Activated gamma-delta T cell treated with anti-CD3 and anti-CD28 coated beads, Interleukin-2, amount 50 U/mL, for 16 hours (primary cell): ENCODE results near the gene ASIC4.

Experiments used
- DNase-seq: peaks from one replicate; pipeline ENCODE4 v3.0.0-alpha.2; 2020; ENCODE audit warnings: low read depth

The ASIC4 gene

GRCh38 chr2:219567791-219568361 lies 53.6 kb downstream of the ASIC4 start:
- DNase-seq: no peak

DNA sequence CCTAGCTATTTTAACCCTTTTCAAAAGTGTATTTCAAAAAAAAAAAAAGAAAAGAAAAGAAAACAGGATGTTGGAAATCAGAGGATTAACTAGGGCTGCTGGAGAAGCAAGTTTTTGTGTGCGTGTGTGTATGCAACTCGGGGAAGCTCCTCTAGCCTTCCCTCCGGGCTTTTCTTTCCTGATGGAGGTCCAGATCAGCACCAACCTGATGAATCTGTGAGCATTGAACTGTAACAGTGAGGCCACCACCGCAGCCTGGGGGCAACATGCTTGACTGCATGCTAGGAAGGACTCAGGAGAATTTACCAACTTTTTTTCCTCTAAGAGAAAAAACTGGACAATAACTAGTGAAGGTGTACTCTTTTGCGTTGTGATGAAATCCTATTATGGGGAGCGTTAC lies 54.8 kb downstream of the ASIC4 start:
- no peak for DNase-seq

DNA sequence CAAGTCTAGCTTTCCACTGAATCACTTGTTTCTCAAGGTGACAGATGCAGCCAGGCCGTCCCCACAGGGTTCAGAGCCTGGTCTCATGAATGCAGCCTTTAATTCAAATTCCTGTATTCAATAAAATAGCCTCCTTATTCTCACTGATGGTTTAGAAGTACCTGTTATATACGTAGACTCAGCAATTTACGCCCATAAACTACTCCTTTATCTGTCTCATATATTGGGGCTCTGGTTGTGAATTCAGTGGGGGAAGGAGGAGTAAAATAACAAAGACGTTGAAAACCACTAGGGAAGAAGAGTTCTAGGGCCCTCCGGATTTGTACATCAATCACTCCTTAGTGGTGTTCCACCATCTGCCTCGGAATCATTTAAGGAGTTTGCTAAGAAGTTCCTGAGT lies 55.4 kb downstream of the ASIC4 start:
- no peak for DNase-seq

- DNase-seq: no peak
These were observed 56.1 kb downstream of the ASIC4 start for GRCh38 chr2:219570194-219570923.

GRCh38 chr2:219570924-219571310 lies 56.6 kb downstream of the ASIC4 start:
- DNase-seq: no peak

GRCh38 chr2:219571311-219572236 lies 57.3 kb downstream of the ASIC4 start, which contains the start of gene OBSL1:
OBSL1 (minus strand) TSS chr2:219571539; CDS start chr2:219571232, 307 bp downstream.
- DNase-seq: no peak

DNA sequence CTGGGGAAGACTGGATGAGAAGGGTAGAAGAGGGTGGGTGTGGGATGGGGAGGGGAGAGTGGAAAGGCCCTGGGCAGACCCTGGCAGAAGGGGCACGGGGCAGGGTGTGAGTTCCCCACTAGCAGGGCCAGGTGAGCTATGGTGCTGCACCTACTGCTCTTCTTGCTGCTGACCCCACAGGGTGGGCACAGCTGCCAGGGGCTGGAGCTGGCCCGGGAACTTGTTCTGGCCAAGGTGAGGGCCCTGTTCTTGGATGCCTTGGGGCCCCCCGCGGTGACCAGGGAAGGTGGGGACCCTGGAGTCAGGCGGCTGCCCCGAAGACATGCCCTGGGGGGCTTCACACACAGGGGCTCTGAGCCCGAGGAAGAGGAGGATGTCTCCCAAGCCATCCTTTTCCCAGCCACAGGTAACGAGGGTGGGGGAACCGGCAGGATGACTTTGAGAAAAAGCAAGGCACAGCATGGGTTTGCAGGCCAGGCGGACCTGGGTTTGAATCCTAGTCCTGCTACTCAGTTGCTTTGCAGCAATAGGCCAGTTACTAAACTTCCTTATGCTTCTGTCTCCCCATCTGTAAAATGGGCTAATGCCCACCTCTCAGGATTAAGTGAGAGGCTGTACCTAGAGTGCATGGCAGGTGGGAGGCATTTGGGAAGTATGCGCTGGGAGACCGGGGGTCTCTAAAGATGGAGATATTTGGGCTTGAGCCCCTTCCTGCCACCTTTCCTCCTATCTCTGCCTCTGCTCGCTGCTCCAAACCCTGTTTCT lies 58.1 kb downstream of the ASIC4 start, which contains the start of gene INHA:
INHA (plus strand) TSS at position 74 of the 765 bp plus-strand sequence; CDS start at position 139, 65 bp downstream.
- DNase-seq: no peak

DNA sequence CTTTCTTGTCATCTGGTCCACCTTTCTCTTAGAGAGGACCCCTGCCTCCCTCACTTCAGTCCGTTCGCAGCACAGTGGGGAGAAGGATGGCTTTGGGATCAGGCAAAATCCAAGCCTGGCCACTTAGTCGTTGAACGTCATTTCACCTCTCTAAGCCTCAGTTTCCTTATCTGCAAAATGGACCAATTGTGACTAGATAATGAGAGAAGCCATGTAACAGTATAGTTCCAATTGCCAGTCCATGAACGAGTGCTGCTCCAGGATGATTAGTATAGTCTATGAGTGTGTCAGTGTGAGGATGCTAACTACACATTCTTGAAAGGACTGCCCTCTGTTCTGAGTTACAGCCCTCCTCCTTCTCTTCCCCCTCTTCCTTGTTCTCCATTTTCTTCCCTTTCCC lies 58.9 kb downstream of the ASIC4 start:
- DNase-seq: no peak

GRCh38 chr2:219574484-219575311 lies 60.4 kb downstream of the ASIC4 start:
- DNase-seq: no peak

GRCh38 chr2:219575566-219576504 lies 61.6 kb downstream of the ASIC4 start:
- DNase-seq: no peak

DNA sequence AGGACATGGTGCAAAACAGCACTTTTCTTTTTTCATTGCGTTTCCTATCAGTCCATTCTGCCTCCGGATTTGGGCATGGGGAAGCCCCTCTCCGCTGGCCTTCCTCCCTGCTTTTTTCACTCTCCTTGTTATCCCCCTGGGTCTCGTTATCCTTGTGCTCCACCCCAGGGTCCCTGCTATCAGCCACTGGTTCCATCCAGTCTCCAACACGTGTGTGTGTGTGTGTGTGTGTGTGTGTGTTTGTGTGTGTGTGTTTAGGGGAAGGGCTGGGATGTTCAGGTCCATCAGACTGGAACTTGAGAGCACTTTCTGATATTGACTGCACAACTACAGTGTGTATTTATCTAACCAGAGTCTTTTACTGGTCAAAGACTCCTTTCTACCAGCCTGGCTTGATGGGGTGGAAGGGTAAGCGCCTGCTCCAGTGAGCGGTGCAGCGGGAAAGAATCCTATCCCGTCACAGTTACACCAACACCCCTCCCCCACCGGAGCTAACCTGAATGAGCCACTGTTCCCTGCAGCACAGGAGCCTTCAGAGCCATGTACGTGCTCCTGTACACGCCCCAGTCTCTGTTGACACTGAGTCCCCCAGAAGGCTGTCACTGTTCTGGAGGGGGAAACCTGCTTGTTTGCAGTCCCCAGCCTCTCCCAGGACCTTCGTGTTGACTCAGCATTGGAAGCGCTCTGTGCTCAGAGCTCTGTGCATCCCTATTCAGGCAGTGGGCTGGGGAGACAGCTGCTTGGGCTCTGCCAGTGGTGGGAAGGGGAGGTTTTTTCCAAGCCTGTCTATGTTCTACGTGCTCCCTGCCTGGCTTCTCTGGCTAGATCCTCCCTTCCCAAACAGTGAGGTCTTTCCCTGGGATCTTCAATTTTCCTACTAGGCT lies 62.5 kb downstream of the ASIC4 start:
- DNase-seq: no peak

DNA sequence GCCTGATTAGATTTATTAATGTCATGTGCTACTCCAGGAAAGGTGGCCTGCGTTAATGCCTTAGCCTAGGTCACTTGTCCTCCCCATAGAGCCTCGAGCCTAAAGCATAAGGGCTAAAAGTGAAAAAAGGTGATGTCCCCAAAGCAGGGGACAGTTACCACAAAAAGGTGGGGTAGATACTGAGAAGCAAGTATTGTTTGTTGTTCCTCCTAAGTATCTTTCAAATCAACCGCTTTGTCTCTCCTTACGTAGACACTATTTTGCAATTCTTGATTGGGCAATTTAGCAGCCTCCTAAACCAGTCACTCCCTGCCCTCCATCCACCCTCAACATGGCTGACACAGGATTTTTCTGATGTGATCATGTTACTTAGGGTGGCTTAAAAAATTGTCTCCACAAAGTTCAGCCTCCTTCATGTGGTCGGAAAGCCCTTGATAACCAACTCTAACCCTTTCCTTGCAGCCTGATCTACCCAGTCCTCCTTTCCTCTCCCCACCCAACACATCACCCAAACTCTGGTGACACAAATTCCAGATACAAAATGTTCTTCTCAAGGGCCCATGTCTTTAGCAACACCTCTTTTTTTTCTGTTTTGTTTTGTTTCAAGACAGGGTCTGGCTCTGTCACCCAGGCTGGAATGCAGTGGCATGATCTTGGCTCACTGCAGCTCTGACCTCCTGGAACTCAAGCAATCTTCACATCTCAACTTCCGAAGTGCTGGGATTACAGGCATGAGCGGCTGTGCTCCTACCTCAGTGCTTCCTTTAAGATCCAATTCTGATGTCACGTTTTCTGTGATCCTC lies 64.7 kb downstream of the ASIC4 start:
- no peak for DNase-seq

DNA sequence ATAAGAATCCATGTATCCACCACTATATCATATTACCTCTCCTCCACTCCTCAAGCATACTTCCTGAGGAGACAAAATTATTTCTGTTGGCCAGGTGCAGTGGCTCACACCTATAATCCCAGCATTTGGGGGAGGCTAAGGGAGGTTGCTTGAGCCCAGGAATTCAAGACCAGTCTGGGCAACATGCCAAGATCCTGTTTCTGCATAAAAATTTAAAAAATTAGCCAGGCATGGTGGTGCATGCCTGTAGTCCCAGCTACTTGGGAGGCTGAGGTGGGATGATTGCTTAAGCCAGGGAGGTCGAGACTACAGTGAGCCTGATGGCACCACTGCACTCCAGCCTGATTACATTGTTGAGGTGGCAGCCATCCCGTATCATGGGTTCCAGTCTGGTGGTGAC lies 67.1 kb downstream of the ASIC4 start:
- DNase-seq: no peak
